ENCODE measurements around the gene LRP4. TPM values are rescaled to one million over a fixed set of nuclear protein-coding genes. Genes with fewer than 3 reads are reported as not detected.

LRP4 gene
- total and polyA plus RNA-seq, 2 of the 4 experiments (the other 2 are of a cell fraction) = 4.1 to 5.8 TPM

DNA sequence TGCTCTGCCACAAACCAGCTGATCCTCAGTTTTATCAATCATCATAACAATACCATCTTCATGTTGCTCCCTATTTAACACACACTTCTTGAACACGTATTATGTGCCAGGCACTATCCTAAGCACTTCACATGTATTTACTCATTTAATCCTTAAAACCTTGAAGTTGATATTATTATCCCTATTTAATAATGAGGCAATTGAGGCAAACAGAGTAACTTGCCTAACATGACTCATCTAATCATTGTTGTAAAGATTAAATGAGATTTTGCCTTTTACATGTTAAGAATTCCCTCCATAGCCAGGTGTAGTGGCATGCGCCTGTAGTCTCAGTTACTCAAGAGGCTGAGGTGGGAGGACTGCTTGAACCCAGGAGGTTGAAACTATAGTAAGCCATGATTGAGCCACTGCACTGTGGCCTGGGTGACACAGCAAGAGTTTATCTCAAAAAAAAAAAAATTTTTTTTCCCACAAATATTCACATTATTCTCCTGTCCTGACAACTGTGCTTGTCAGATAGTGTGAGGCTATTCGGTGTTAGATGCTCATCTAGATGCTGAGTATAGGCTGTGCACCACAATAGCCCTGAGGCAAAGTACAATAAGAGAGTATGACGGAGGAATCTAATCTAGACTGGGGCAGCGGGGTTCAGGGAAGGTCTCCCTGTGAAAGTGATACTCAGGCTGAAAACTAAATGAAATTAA lies 85.7 kb downstream of the LRP4 start:
- H3K14ac ChIP-seq (replicated peaks; ENCODE audit: low read depth, low read length) = no peak overlapping the region
- H3K9me1 ChIP-seq (ENCODE audit: insufficient read depth, low read length) = peaks cover 4% of the 10 kb centered on the region; the same call in 1 of the 2 replicates
- H3K9ac ChIP-seq (ENCODE audit: low read depth, low read length) = no peak overlapping the region
- H2AK9ac ChIP-seq (replicated peaks; ENCODE audit: low read depth, low read length, poor library complexity) = no peak overlapping the region
- no peak overlapping the region for H3K23ac ChIP-seq (ENCODE audit: low read depth, low read length)
- dilution Hi-C loops (cut with HindIII; ENCODE audit: low sequenced_read_pairs, unreplicated experiment) = no loop called here
- DNase-seq = no peak
- peaks cover 4 to 48% of the 10 kb centered on the region in 2 experiments; a peak in 3 of 4 replicates for H3K79me1 ChIP-seq (ENCODE audit: low read depth in 1 of 2, low read length in 2 of 2)
- no peak overlapping the region for H3K4me3 ChIP-seq (ENCODE audit: insufficient read depth, low read depth, low read length)
- H2BK5ac ChIP-seq (ENCODE audit: low read depth, low read length, poor library complexity, severe bottlenecking) = no peak overlapping the region
- H4K91ac ChIP-seq (ENCODE audit: insufficient read depth, low read depth, low read length) = no peak overlapping the region
- no TSS peak for BruUV-seq (replicated peaks)
- H3K36me3 ChIP-seq (ENCODE audit: control insufficient read depth, insufficient read depth, low read length) = no peaks in the 10 kb centered on the region
- no peak overlapping the region for H4K8ac ChIP-seq (ENCODE audit: low read depth in 2 of 2, low read length in 2 of 2)
- H2AK5ac ChIP-seq (ENCODE audit: low read depth, low read length) = no peak overlapping the region
- H3K56ac ChIP-seq (ENCODE audit: extremely low read depth, insufficient read depth, low read length) = no peak overlapping the region
- no peak overlapping the region for H3K4me2 ChIP-seq (ENCODE audit: low read depth, low read length)
- no peak; the same call in 1 of the 2 replicates for ATAC-seq (ENCODE audit: low read depth)
- POLR2A ChIA-PET (ENCODE audit: unreplicated experiment) = no interaction called here
- intact Hi-C loops (cut with micrococcal nuclease) = no loop called here
- H2AFZ ChIP-seq (replicated peaks; ENCODE audit: low read length, poor library complexity) = no peak overlapping the region
- no peak overlapping the region for H2BK120ac ChIP-seq (ENCODE audit: low read depth, low read length)
- no peak overlapping the region for H3K27ac ChIP-seq (ENCODE audit: insufficient read depth, low read length)
- H3K18ac ChIP-seq (ENCODE audit: low read depth, low read length) = no peak overlapping the region
- no peak overlapping the region for H2BK15ac ChIP-seq (ENCODE audit: low read depth, low read length)
- in situ Hi-C loops (cut with MboI; ENCODE audit: low sequenced_read_pairs) = no loop called here
- H4K20me1 ChIP-seq (ENCODE audit: insufficient read depth, low read length) = peaks cover 23% of the 10 kb centered on the region
- CTCF ChIA-PET = no interaction called here
- H3K4ac ChIP-seq (ENCODE audit: low read depth, low read length) = no peak overlapping the region
- no peaks in the 10 kb centered on the region for H3K9me3 ChIP-seq (ENCODE audit: control insufficient read depth, insufficient read depth, low read length)
- no peak overlapping the region for H2BK20ac ChIP-seq (ENCODE audit: low read depth, low read length)
- peaks cover 6% of the 10 kb centered on the region for H3K4me1 ChIP-seq (ENCODE audit: control insufficient read depth, insufficient read depth, low read length)
- 100% methylated on average over 1 of the region's 5 CpGs; no CpG with 5 or more reads in 1 of the 2 experiments for WGBS, 2 experiments (ENCODE audit: extremely low coverage in 2 of 2, insufficient read length in 1 of 2)
- no peaks in the 10 kb centered on the region for H3K27me3 ChIP-seq (ENCODE audit: control insufficient read depth, insufficient read depth, low read length)
- TF ChIP-seq NFE2L2 (IDR thresholded peaks at IDR 0.05; ENCODE audit: low read depth, low read length) (no peak), BHLHE40 (IDR thresholded peaks at IDR 0.05; ENCODE audit: low read depth, low read length) (no peak), RCOR1 (IDR thresholded peaks at IDR 0.05; ENCODE audit: insufficient replicate concordance, low read length) (no peak), MAZ (IDR thresholded peaks at IDR 0.05; ENCODE audit: borderline replicate concordance, low read depth, low read length) (no peak), CEBPB (IDR thresholded peaks at IDR 0.05; ENCODE audit: low read depth, low read length) (no peak), MXI1 (IDR thresholded peaks at IDR 0.05; ENCODE audit: borderline replicate concordance, low read depth, low read length) (no peak), RAD21 (IDR thresholded peaks at IDR 0.05; ENCODE audit: low read length) (no peak), FOS (IDR thresholded peaks at IDR 0.05; ENCODE audit: low read depth, low read length) (no peak), POLR2A (IDR thresholded peaks at IDR 0.05; ENCODE audit: low read depth, low read length) (no peak), RFX5 (IDR thresholded peaks at IDR 0.05; ENCODE audit: low read depth, low read length) (no peak), CHD1 (IDR thresholded peaks at IDR 0.05; ENCODE audit: low read depth, low read length) (no peak), MAFK (IDR thresholded peaks at IDR 0.05; ENCODE audit: low read depth, low read length) (no peak), SMC3 (IDR thresholded peaks at IDR 0.05; ENCODE audit: low read depth, low read length) (no peak)
- TF ChIP-seq, protein P1, sequence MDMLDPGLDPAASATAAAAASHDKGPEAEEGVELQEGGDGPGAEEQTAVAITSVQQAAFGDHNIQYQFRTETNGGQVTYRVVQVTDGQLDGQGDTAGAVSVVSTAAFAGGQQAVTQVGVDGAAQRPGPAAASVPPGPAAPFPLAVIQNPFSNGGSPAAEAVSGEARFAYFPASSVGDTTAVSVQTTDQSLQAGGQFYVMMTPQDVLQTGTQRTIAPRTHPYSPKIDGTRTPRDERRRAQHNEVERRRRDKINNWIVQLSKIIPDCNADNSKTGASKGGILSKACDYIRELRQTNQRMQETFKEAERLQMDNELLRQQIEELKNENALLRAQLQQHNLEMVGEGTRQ (IDR thresholded peaks at IDR 0.05; ENCODE audit: low read depth, low read length) = no peak
- TF ChIP-seq, protein P2, sequence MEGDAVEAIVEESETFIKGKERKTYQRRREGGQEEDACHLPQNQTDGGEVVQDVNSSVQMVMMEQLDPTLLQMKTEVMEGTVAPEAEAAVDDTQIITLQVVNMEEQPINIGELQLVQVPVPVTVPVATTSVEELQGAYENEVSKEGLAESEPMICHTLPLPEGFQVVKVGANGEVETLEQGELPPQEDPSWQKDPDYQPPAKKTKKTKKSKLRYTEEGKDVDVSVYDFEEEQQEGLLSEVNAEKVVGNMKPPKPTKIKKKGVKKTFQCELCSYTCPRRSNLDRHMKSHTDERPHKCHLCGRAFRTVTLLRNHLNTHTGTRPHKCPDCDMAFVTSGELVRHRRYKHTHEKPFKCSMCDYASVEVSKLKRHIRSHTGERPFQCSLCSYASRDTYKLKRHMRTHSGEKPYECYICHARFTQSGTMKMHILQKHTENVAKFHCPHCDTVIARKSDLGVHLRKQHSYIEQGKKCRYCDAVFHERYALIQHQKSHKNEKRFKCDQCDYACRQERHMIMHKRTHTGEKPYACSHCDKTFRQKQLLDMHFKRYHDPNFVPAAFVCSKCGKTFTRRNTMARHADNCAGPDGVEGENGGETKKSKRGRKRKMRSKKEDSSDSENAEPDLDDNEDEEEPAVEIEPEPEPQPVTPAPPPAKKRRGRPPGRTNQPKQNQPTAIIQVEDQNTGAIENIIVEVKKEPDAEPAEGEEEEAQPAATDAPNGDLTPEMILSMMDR (conservative IDR thresholded peaks at IDR 0.05; ENCODE audit: low read depth, low read length) = no peak
- TF ChIP-seq, protein P3, sequence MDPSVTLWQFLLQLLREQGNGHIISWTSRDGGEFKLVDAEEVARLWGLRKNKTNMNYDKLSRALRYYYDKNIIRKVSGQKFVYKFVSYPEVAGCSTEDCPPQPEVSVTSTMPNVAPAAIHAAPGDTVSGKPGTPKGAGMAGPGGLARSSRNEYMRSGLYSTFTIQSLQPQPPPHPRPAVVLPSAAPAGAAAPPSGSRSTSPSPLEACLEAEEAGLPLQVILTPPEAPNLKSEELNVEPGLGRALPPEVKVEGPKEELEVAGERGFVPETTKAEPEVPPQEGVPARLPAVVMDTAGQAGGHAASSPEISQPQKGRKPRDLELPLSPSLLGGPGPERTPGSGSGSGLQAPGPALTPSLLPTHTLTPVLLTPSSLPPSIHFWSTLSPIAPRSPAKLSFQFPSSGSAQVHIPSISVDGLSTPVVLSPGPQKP (IDR thresholded peaks at IDR 0.05; ENCODE audit: borderline replicate concordance, low read depth, low read length) = no peak
- H4K5ac ChIP-seq (ENCODE audit: low read depth, low read length) = no peak overlapping the region
